ENCODE data around the gene MAP7D1.
A peak's percentile ranks its signal among the peaks of the same experiment; 100 is the strongest.
"Not testable (repeated sequence)": the region's sequence is repeated elsewhere in the genome, so short reads cannot be mapped to it uniquely, and the experiment has no call there.

Gene MAP7D1

DNA sequence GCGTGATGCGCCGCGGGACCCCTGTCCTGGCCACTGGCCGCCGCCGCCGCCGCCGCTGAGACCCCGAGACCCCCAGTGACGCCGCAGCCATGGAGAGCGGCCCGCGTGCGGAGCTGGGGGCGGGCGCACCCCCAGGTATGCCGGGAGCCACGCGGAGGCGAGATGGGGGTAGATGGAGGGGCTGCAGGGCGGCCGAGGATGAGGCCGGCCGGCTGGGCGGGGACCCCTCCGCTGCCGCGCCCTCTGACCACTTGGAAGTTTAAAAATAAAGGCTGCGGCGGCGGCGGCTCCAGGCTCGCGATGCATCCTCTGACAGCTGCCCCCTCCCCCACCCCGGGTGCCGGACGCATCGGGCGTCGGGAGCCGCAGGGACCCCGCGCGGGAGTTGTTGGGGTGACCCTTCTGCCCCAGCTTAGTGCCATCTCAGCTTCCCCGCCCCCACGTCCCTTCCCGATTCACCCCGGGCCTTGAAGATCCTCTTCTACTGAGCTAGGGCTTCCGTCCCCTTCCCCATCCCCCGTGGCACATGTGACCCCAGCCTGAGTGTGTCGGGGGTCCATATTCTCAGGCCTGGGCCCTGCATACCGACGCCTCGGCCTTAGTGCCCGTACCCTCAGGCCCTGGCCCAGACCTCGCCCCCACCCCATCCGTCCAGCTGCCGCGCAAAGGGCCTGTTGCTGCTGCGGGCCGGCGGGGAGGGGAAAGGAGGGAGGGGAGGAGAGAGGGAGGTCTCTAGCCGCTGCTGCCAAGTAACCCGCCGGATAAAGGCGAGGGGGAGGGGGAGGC is 562 bp downstream of the MAP7D1 start:
- no peaks in the 10 kb centered on the region for H3K9me3 ChIP-seq (ENCODE audit: insufficient read depth, low read depth, low read length)
- H3K36me3 ChIP-seq (ENCODE audit: insufficient read depth, low read depth, low read length) = no peaks in the 10 kb centered on the region; the same call in 1 of the 2 replicates
- H3K4me3 ChIP-seq (ENCODE audit: low read length) = peak overlapping the region; percentile 92
- peak overlapping the region; percentile 81; the same call in 1 of the 2 replicates for H3K9ac ChIP-seq (ENCODE audit: low read depth, low read length)
- H3K27me3 ChIP-seq (ENCODE audit: insufficient read depth, low read length) = peaks cover 38% of the 10 kb centered on the region
- H3K27ac ChIP-seq (ENCODE audit: low read length) = no peak overlapping the region
- peaks cover 24% of the 10 kb centered on the region for H3K4me1 ChIP-seq (ENCODE audit: insufficient read depth, low read length)

DNA sequence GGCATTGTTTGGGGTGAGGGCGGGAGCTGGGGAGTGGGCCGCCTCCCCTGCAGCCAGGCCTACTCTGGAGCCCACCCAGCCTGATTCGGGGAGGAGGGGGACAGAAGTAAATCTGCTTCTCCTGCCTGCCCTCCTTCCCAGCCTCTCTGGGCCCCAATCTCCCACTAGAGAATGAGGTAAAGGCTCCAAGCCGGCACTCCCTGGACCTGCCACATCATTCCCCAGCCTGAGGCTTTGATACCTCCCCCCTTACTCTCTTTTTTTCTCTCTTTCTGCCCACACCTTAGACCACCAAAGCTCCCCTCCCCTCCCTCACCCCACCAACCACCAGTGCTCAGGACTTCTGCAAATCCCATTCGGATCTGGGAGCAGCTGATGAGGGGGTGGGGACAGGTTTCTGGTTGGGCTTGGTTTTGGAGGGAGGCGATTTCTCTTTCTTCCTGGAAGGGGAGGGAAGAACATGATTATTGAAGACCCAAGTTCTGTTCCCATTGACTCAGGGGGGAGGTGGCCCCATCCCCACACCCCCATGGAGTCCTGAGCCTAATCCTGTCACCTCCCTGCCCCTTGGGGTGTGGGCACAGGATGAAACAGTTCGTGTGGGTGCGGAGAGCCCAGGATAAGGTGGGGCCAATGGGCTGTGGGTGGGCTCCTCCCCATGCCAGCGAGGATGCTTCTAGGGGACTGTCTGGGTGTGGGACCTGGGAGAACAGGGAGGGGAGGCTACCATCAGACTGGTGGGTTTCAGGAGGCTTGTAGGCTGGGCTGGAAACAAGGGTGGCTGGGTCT is 1.3 kb downstream of the MAP7D1 start:
- peaks cover 26% of the 10 kb centered on the region for H3K4me1 ChIP-seq (ENCODE audit: insufficient read depth, low read length)
- peak overlapping the region; percentile 49 for H3K27ac ChIP-seq (ENCODE audit: low read length)

DNA sequence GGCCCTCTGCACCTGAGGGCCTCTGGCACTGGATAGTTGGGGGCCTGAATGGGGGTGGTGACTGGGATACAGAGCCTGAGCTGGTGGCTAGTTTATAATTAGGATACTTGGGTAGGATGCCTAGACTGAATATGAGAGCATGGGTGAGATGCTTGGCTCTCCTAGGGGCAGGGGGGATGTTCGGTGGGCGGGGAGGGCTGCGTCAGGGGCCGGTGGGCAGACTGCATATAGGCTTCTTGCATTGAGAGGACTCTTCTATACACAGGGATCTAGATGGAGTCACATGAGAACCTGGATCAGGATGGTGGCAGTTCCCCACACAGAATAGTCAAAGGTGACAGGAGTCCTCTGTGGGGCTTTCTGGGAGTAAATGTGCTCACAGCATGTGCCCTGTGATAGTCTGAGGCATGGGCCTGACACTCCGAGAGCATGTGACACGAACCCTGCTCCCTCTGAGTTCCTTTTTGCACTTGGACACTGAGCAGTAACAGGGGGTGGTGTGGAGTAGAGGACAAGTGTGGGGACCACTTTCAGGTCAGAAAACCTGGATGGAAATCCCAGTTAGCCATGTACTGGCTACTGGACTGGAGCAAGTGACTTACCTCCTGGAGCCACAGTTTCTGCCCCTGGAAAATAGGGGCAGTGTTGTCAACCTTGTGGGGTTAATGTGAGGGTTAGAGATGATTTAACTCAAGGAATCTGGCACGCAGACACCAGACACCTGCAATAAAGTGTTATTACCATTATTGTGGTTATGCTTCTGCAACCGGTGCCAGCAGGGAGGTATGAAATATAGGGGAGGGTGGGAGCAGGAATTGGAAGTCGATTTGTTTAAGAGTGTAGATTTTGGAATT is 2.2 kb downstream of the MAP7D1 start:
- no peak overlapping the region for H3K9ac ChIP-seq (ENCODE audit: low read depth, low read length)
- H3K36me3 ChIP-seq (ENCODE audit: insufficient read depth, low read depth, low read length) = no peaks in the 10 kb centered on the region; the same call in 1 of the 2 replicates
- peaks cover 26% of the 10 kb centered on the region for H3K4me1 ChIP-seq (ENCODE audit: insufficient read depth, low read length)
- peaks cover 23% of the 10 kb centered on the region for H3K27me3 ChIP-seq (ENCODE audit: insufficient read depth, low read length)
- H3K9me3 ChIP-seq (ENCODE audit: insufficient read depth, low read depth, low read length) = no peaks in the 10 kb centered on the region
- H3K4me3 ChIP-seq (ENCODE audit: low read length) = peak overlapping the region; percentile 92; the same call in 1 of the 2 replicates
- no peak overlapping the region for H3K27ac ChIP-seq (ENCODE audit: low read length)

More for the DNA sequence above, 1.3 kb downstream of the MAP7D1 start:
- Histone ChIP-seq H3K4me3 (ENCODE audit: low read length) (peak overlapping the region; percentile 92), H3K9me3 (ENCODE audit: insufficient read depth, low read depth, low read length) (no peaks in the 10 kb centered on the region), H3K9ac (ENCODE audit: low read depth, low read length) (peak overlapping the region; percentile 81; the same call in 1 of the 2 replicates), H3K27me3 (ENCODE audit: insufficient read depth, low read length) (peaks cover 30% of the 10 kb centered on the region), H3K36me3 (ENCODE audit: insufficient read depth, low read depth, low read length) (no peaks in the 10 kb centered on the region; the same call in 1 of the 2 replicates)

DNA sequence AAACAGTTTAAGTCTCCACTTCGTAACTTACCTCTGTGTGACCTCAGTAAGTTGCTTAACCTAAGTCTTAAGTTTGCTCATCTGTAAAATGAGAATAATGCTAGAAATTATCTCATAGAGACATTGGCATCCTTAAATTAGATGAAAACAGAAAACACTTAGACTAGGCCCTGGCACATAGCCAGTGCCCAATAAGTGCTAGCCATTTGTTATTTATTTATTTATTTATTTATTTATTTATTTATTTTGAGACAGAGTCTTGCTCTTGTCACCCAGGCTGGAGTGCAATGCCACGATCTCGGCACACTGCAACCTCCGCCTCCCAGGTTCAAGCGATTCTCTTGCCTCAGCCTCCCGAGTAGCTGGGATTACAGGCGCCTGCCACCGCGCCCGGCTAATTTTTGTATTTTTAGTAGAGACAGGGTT is 2.9 kb downstream of the MAP7D1 start:
- H3K9me3 ChIP-seq (ENCODE audit: insufficient read depth, low read depth, low read length); H3K27ac ChIP-seq (ENCODE audit: low read length); H3K4me3 ChIP-seq (ENCODE audit: low read length); H3K9ac ChIP-seq (ENCODE audit: low read depth, low read length); H3K36me3 ChIP-seq (ENCODE audit: insufficient read depth, low read depth, low read length): not testable (repeated sequence)
- Histone ChIP-seq H3K27me3 (ENCODE audit: insufficient read depth, low read length) (peaks cover 17% of the 10 kb centered on the region), H3K4me1 (ENCODE audit: insufficient read depth, low read length) (peaks cover 26% of the 10 kb centered on the region)

DNA sequence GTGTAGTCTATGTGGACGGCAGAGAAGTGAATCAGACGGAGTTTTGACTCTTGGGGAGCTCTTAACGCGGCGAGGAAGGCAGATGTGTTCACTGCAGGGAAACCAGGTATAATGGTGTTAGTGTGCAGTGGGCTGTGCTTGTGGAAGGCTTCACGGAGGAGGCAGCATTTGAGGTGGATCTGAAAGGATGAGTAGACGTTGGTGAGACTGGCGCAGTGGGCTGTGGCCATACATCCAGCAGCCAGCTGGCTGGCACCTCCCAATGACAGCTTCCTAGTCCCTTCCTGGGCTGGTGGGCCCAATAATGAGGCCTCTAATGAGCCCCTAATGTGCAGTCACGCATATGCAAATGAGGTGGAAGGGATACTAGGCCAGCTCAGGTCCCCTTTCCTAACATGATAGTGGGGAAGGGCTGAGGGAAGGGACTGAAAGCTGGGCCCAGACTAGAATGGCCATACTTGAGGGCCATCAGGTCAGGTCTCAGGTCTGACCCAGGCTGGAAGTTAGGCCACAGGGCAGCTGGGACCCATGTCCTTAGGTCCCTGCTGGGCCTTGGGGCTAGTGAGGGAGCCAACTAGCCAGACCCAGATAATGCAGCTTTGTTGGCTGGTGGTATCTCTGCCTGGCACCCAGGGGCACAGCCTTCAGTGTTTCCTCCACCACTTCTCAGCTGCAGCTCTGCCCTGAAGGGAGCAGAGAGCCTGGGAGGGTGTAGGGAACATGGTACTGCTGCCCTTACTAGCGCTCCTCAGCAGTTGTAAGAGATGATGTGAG is 3.8 kb downstream of the MAP7D1 start:
- Histone ChIP-seq H3K36me3 (ENCODE audit: insufficient read depth, low read depth, low read length) (no peaks in the 10 kb centered on the region; the same call in 1 of the 2 replicates), H3K9me3 (ENCODE audit: insufficient read depth, low read depth, low read length) (no peaks in the 10 kb centered on the region), H3K27me3 (ENCODE audit: insufficient read depth, low read length) (peaks cover 7% of the 10 kb centered on the region), H3K27ac (ENCODE audit: low read length) (no peak overlapping the region), H3K4me3 (ENCODE audit: low read length) (no peak overlapping the region), H3K9ac (ENCODE audit: low read depth, low read length) (peak overlapping the region; percentile 94; the same call in 1 of the 2 replicates), H3K4me1 (ENCODE audit: insufficient read depth, low read length) (peaks cover 26% of the 10 kb centered on the region)

DNA sequence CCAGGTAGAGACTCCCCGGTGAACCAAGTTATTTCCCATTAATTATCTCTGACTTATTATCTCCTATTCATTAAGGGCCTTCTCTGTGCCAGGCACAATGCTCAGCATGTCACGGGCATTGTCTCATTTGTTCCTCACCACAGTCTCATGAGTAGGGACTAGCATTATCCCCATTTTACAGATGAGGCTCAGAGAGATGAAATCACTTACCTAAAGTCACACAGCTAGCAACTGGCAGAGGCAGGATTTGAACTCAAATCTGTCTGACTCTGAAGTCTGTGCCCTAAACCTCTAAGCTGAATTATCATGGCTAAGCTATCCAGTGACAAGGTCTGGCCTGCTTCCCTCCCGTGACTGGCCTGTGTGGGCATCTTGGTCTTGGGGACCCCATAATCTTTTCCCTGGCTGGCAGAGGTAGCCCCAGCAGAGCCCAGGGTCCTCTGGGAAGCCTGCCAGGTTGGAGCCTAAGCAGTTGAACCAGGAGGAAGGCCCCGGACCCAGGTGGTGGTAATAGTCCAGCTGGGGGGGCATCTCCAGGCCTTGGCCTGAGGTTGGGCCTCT is 4.5 kb downstream of the MAP7D1 start:
- no peaks in the 10 kb centered on the region for H3K9me3 ChIP-seq (ENCODE audit: insufficient read depth, low read depth, low read length)
- peak overlapping the region; percentile 97 for H3K27ac ChIP-seq (ENCODE audit: low read length)
- H3K36me3 ChIP-seq (ENCODE audit: insufficient read depth, low read depth, low read length) = no peaks in the 10 kb centered on the region; the same call in 1 of the 2 replicates
- H3K4me1 ChIP-seq (ENCODE audit: insufficient read depth, low read length) = peaks cover 22% of the 10 kb centered on the region
- peak overlapping the region; percentile 78; the same call in 1 of the 2 replicates for H3K4me3 ChIP-seq (ENCODE audit: low read length)
- H3K9ac ChIP-seq (ENCODE audit: low read depth, low read length) = peak overlapping the region; percentile 94; the same call in 1 of the 2 replicates
- peaks cover under 1% of the 10 kb centered on the region; the same call in 1 of the 2 replicates for H3K27me3 ChIP-seq (ENCODE audit: insufficient read depth, low read length)

DNA sequence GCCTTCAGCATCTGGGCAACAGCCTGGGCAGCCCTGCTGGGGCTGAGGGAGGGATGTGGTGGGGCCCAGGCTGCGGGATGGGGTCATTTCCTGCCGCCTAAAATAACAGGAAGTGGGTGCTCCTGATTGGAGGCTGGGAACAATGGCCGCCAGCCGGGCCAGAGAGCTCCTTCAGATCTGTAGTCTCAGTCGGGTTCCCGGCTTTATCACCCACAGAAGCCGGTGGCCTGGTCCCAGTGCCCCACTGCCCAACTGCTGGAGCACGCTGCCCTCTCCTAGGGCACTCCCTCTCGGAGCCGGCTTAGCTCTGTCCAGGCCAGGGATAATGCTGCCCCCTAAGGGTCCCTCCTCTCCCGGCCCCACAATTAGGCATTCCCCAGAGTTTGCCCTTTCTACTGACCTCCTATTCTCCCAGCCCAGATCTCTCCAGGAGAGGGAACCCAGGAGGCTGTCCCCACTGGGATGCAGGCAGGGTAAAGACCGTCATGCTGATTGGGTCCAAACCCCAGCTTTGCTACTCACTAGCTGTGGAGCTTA is 5.1 kb downstream of the MAP7D1 start:
- H3K4me1 ChIP-seq (ENCODE audit: insufficient read depth, low read length) = peaks cover 22% of the 10 kb centered on the region
- peak overlapping the region; percentile 94; the same call in 1 of the 2 replicates for H3K9ac ChIP-seq (ENCODE audit: low read depth, low read length)
- H3K27me3 ChIP-seq (ENCODE audit: insufficient read depth, low read length) = no peaks in the 10 kb centered on the region
- H3K4me3 ChIP-seq (ENCODE audit: low read length) = peak overlapping the region; percentile 78
- no peaks in the 10 kb centered on the region for H3K9me3 ChIP-seq (ENCODE audit: insufficient read depth, low read depth, low read length)
- H3K27ac ChIP-seq (ENCODE audit: low read length) = peak overlapping the region; percentile 97
- H3K36me3 ChIP-seq (ENCODE audit: insufficient read depth, low read depth, low read length) = no peaks in the 10 kb centered on the region; the same call in 1 of the 2 replicates

DNA sequence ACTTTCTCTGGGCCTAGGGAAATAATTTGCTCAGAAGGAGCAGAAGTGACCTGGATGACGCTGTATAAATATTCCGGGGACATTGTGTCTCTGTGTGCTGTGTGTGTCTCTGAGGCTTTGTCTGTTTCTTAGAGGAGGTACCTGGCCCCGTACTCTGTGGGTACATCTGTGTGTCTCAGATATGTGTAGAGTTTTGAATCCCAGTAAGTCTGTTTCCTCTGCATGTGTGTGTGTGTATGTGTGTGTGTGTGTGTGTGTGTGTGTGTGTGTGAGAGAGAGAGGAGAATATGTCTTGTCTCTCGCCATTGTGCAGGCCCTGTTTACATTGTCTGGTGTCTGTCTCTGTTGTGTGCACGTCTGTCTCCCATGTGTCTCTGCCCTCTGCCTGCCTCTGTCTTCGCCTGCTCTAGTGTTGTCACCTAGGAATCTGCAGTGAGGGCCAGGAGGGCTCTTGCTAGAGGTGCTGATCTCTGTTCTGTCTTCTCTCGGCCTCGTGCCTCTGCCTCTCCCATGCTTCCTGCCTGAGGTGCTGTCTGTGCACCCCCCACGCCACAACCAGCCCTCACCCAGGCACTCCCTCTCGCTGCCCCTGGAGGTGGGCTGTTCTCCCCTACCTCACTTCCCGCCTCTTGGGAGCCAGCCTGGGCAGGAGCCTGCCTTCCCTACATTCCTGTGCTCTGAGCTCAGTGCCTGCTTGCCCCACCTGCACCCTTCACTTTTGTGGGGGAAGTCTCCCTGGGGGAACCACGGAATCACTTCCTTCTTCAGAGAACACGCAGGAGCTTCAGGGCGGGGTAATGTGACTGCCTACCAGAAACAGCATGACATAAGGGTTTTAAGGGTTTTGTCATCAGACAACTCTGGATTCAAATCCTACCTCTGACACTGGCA is 5.9 kb downstream of the MAP7D1 start:
- H3K36me3 ChIP-seq (ENCODE audit: insufficient read depth, low read depth, low read length) = no peaks in the 10 kb centered on the region; the same call in 1 of the 2 replicates
- H3K4me1 ChIP-seq (ENCODE audit: insufficient read depth, low read length) = peaks cover 22% of the 10 kb centered on the region
- peak overlapping the region; percentile 78 for H3K4me3 ChIP-seq (ENCODE audit: low read length)
- H3K27me3 ChIP-seq (ENCODE audit: insufficient read depth, low read length) = no peaks in the 10 kb centered on the region
- peak overlapping the region; percentile 94; the same call in 1 of the 2 replicates for H3K9ac ChIP-seq (ENCODE audit: low read depth, low read length)
- no peaks in the 10 kb centered on the region for H3K9me3 ChIP-seq (ENCODE audit: insufficient read depth, low read depth, low read length)
- H3K27ac ChIP-seq (ENCODE audit: low read length) = peak overlapping the region; percentile 97

DNA sequence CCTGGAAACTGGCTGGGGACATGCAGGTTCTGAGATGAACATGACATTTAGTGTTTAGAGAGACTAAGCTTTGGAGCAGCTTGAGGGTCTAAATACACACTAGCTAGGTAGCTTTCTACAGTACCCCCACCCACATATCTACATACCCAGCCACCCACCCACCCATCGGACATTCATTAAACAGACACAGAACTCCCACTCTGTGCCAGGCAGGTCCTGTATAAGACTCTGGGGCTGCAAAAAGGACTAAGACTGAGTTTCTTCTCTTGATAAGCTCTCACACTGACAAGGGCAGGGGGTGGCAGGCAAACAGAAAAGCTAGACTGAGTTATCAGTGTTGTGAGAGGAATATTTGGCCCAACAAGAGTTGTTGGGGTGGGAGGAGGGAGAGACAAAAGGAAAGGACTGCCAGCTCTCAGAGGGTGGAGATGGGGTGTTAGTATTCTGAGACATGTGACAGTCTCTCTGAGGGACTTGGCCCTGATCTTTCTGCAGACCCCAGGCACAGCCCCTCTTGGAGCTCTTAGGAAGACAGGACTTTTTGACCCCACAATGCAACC is 6.8 kb downstream of the MAP7D1 start:
- Histone ChIP-seq H3K4me1 (ENCODE audit: insufficient read depth, low read length) (peaks cover 17% of the 10 kb centered on the region), H3K27me3 (ENCODE audit: insufficient read depth, low read length) (no peaks in the 10 kb centered on the region), H3K27ac (ENCODE audit: low read length) (no peak overlapping the region), H3K9ac (ENCODE audit: low read depth, low read length) (no peak overlapping the region), H3K36me3 (ENCODE audit: insufficient read depth, low read depth, low read length) (peaks cover 5% of the 10 kb centered on the region; the same call in 1 of the 2 replicates), H3K9me3 (ENCODE audit: insufficient read depth, low read depth, low read length) (no peaks in the 10 kb centered on the region), H3K4me3 (ENCODE audit: low read length) (no peak overlapping the region)

Measured in iPS-20b (cell line).